Measurements from ENCODE around the gene TSPAN3.

TSPAN3 gene

DNA sequence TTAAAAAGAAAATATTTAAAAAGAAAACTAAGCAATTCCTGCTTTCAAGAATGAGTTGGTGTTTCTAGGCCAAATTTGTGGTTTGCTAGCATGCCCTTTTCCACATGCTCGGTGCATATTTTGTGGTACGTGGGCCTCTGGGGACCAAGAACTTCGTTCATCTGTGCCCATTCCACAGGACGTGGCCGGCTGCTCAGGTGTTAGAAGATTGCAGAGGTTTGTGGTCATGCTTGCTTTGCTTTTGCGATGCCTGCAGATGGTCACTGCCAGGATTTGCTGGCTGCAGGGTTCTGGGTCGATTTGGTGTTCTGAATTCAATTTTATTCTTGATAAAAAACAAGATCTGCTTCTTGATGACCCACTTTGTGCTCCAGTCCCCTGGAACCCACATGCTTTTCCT is 68.5 kb downstream of the TSPAN3 start:
- no peak for DNase-seq

GRCh38 chr15:77001966-77002365 is 68.9 kb downstream of the TSPAN3 start:
- DNase-seq, result no peak

- DNase-seq, result no peak
Observed at GRCh38 chr15:77001351-77001750, 69.6 kb downstream of the TSPAN3 start.

- DNase-seq, result no peak
Observed at GRCh38 chr15:76999996-77000395, 70.9 kb downstream of the TSPAN3 start.

DNA sequence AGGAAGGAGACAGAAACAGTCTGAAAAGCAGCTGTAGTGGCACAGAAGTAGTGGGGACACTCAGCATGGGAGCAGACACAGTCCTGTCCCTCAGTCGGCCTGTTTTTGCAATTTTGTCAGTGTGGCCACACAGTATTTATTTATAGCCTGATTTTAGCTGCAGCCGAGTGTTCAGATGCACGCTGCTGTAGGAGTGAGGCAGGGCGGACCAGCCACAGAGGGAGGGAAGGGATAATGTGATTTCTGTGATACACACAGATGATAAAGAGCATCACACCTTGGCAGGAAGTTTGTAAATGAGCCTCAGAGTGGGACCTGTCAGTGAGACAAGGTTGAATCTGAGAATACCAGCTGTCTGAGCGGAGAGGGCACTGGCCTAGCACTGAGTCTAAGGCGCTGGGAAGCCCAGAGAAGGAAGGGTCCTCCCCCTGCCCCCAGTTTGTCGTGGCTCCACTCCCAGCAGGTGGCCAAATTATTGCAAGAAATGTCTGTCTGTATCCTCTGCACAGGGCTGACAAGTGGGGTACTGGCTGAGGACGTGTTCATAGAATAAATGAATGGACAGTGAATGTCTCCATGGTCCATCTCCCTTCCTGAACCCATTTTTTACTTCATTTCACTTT is 72.1 kb downstream of the TSPAN3 start:
- no peak for DNase-seq

DNA sequence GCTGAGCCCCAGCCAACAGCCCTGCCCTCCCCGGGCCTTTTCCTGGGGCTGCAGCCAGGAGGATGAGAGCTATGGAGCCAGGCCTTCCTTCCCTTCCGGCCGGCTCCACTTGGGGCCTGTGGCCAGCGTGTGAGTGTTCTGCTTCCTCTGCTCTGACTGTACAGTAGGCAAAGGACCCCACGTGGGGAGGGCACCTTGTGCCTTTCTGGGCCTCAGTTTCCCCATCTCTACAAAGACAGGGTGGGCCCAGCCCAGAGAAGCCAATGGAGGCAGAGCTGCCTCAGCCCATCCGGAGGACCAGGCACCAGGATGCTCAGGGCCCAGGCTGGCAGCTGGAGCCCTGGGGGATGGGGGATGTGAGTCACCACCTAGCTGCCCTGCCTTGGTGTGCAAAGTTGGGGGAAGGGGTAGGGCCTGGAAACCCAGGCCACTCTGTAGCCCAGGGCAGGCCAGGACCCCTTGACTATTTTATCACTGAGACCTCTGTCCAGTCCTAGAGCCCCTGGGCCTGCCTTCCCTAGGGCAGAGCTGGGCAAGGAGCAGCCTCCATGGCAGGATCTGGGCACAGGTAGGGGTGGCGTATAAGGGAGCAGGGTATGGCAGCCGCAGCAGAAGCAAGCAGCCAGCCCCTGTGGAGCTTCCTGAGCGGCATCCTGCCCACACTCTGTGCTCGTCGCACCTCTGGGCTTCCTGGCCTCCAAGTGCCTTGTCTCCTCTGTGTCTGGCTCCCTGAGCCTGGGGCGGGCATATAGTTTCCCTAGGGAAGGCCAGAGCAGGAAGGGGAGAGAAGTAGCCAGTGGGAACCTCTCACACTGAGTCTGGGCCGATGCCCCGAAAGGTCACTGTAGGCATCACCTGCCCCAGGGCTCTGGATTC is 74.1 kb downstream of the TSPAN3 start:
- no peak for DNase-seq

GRCh38 chr15:76996076-76996525 is 74.8 kb downstream of the TSPAN3 start:
- DNase-seq, result no peak

- no peak for DNase-seq
Observed at GRCh38 chr15:76994971-76995945, 75.7 kb downstream of the TSPAN3 start, which contains the start of gene PSTPIP1. Gene PSTPIP1, plus strand, starts transcription at chr15:76995126. Its CDS starts 448 bp downstream, at chr15:76995574.

DNA sequence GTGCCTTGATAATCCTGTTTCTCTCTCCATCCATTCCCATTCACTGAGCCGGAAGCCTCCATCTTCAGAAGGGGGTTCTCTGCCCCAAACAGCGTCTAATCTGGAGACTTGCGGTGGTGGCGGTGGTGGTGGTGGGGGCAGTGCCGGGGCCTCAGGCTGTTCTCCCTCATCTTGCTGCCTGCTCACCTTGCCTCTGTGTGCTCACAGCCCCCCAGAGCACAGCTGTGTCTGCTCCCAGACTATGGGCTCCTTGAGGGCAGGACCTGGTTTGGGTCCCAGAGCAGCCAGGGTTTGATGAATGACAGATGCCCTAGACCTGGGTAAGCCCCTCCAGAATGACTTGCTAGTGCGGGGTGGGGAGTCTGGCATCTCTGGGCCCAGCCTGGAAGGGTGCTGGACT is 76.4 kb downstream of the TSPAN3 start:
- no peak for DNase-seq

DNA sequence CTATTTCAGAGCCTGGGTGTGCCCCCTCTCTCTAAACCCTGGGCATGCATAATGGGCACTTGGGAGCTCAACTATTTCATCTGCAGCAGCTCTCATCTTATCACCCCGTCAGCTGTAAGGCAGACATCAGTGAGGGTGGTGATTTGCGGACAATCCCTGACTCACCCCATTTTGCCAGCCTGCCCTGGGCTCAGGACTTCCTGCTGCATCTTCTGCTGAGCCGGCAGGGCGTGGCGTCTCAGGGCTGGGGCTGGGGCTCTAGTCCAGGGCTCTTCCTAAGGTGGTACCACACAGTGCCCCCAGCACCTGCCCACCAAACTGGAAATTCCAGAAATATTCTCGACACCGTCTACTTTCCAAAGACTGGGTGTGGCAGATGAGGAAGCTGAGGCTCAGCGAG is 76.9 kb downstream of the TSPAN3 start:
- DNase-seq, result no peak

- DNase-seq, result no peak
Observed at GRCh38 chr15:76993114-76993725, 77.7 kb downstream of the TSPAN3 start.

DNA sequence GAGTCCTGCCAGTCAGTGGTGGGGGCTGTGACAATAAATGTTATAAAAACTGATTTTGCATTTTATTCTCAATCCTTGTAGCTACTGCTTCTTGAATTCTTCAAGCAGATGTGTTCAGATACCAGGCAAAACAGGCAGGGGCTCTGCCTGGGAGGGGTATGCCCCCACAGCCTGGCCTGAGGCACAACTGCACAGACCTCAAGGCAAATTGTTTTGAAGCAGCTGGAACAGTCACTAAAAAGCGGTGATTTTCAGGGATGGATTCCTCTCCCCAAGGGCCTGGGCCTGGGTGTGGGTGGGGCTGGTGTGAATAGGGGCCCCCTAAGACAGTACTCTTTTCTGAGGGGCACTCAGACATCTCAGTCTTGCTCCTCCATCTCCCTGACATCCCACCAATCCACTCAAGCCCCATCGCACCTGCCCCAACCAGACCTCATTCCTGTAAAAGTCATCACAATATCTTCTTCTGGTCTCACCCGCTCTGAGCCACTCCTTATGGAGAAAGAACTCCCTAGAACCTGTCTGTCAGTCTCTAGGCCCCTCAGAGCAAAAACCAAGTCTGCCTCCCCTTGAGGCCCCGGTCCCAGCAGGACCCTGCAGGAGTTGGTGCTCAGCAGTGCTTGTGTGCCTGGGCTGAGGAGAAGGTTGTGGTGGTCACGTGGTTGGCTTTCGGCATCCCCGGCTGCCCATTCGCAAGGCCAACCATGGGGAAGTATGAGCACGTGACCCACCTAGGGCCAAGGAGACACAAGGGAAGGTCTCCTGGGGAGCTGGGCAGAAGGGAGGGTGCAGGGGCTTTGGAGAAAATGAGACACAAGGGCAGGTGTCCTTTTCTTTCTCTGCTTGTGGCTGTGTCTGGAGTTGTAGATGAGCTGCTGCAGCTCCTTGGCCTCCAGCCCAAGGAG is 78.9 kb downstream of the TSPAN3 start:
- no peak for DNase-seq

Measured in DMS79 treated with DMSO at 0.1 percent for 48 hours (cell line).